SH-SY5Y (cell line): Measurements from ENCODE around the gene CAB39.

ENCODE experiments used
- GATA2 ChIP-seq: IDR thresholded peaks from 2 replicates; pipeline ENCODE4 v1.6.1; 2011; ENCODE audit warnings: mild to moderate bottlenecking, low read depth, low read length
- GATA3 ChIP-seq: IDR thresholded peaks from 2 replicates; pipeline ENCODE4 v1.6.1; 2011; ENCODE audit warnings: low read depth, mild to moderate bottlenecking, low read length, moderate library complexity

- TF ChIP-seq GATA2 (no peak), GATA3 (no peak)
These were observed 24.7 kb downstream of the CAB39 start for GRCh38 chr2:230737300-230737699.
